Stimulated activated CD8-positive, alpha-beta memory T cell treated with anti-CD3 and anti-CD28 coated beads, Interleukin-15, amount 100 ng/mL, for 1 hour (primary cell): ENCODE results near the gene HPCA.

Source experiments
- DNase-seq: peaks from one replicate; pipeline ENCODE4 v3.0.0-alpha.2; 2020; ENCODE audit warnings: low read depth

Gene HPCA

GRCh38 chr1:32871364-32872191, 14.7 kb upstream of the HPCA start:
- DNase-seq: no peak

DNA sequence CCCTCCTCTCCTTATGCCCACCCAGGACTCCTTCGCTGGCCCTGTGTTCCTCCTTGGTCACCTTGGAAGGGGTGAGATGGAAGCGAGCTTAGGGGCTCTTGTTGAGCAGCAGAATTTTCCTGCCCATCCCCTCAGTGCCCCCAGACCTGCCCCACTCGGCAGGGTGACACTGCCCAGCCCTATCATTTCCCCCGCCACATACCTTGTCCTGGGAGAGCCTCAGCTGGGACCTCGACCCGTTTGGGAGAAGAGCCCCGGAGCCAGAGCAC, 14.2 kb upstream of the HPCA start:
- no peak for DNase-seq

DNA sequence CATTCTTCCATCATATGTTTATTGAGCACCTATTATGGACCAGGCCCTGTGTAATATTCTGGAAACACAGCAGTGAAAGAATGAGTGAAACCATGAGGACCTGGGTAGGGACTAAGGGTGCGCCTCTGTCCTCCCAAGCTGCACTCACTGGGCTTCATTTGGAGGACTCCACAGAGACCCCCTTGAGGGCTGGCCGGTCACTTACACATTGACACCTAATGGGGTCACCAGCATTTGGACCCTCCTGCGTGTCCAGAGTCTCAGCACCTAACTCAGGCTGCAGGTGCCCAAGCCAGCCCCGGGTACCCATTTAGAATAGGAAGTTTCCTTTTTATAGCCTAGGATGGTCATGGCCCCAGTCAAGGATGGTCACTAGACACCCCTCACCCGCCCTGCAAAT, 12.8 kb upstream of the HPCA start:
- no peak for DNase-seq

- DNase-seq: no peak
Measured at GRCh38 chr1:32874860-32875752, 11.2 kb upstream of the HPCA start.

DNA sequence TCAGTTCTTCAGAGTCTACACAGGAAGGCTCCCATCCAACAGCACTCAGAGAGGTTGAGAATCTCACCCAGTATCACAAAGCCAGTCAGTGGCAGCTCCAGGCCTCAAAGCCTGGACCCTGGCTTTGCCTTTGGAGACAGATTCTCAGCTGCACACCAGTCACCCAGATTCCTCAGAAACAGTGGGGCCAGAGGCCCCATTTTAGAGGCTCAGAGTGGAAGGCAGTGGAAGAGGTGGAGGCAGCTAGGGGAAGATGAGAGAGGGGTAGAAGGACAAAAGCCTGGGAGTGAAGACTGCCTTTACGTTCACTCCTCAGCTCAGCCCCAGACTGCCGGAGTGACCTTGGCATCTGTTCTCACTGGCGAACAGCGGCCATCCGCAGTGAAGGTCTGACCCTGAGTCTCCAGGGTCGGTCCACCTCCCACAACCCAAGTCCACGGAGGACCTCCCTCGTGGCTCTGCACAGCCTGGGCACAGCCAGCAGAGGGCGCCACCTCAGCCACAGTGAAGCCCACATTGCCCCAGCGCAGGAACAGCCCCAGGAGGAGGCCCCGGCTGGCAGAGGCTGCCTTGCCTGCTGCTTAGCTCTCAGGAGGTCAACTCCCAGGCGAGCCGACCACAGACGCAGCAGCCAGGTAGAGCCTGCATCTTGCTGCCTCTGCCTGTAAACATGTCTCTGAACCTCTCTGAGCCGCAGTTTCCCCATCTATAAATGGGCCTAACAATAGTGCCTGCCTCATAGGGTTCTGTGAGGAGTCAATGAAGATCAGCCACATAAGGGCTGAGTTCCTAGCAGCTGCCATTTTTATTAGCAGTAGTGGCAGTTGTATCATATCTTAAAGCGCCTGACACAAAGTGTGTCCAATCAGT, 9.7 kb upstream of the HPCA start:
- DNase-seq: no peak

GRCh38 chr1:32877211-32878110, 8.8 kb upstream of the HPCA start:
- no peak for DNase-seq

GRCh38 chr1:32878183-32878582, 8.1 kb upstream of the HPCA start:
- DNase-seq: no peak

- no peak for DNase-seq
Measured at GRCh38 chr1:32878637-32879041, 7.7 kb upstream of the HPCA start.

DNA sequence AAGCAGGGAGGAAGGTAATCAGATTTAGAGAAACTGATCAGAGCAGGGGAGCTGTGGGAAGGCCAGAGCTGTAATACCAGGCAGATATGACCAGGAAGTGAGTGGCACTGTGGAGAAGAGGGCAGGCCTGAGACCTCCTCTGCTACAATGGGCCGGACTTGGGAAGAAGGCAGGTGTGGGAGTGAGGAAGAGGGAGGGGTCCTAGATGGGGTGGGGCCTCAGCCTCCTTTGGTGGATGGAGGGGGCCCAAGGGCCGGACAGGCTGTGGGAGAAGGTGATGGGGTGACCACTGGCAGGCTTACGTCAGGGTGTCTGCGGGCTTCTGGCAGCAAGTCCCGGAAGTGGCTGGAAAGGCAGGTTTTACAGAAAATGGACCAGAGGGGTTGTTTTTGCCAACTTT, 5.0 kb upstream of the HPCA start:
- no peak for DNase-seq

DNA sequence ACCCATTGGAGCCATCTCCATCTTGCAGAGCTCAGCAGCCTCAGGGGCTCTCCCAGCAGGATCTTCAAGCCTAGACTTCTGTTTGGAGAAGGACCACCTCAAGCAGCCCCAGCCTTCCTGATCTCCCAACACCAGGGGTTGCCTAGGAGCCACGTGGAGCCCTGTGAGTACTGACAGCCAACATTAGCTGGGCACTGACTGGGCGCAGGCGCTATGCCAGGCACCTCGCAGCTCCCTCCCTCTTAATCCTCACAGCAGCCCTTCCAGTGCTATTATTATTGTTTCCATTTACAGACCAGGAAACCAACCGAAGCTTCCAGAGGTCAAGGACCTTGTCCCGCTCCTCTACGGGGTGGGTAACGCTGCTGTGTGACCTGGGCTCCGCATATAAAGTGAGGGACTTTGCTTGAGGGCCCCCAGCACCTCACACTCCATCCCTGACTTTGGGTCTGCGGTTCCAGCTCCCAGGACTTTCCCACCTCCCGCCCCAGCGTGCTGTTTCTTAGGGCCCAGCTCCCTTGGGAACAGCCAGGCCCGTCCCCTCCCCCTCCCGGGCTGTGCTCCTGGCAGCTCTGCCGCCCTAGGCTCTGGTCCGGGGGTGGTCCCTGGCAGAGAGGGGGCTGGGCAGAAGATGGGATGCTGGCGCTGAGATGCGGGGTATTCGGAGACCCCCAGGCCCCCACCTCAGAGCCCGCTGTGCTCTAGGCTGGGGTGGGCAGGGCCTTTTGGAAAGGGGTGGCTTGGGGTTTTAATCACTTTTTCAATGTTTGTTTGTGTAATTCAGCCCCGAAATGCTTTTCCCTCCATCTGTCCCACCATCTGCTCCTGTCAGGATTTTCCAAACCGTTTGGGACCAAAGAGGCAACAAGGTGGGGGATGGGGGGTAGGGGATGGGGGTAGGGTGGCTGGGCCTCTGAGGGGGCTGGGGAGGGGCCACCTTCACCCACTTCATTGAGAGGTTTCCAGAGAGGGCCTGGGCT, 4.1 kb upstream of the HPCA start:
- DNase-seq: no peak

GRCh38 chr1:32883338-32884031, 2.8 kb upstream of the HPCA start:
- DNase-seq: no peak

DNA sequence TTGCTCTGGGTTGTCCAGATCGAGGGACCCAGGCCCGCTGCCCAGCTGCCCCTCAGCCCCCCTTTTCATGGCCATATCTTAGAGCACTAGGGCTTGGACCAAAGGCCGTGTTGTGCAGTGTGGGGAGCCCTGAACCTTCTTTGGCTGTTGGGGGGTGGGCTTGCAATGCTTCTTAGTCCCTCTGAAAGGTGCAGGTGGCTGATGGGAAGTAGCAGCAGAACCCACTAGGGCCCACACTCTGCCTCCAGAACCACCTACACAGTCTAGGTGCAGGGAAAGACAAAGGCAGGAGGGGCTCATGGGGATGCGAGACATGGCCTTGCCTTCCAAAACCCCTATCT, 2.3 kb upstream of the HPCA start:
- no peak for DNase-seq

- DNase-seq: no peak
Measured at GRCh38 chr1:32884726-32885125, 1.6 kb upstream of the HPCA start.

GRCh38 chr1:32885676-32886003, 651 bp upstream of the HPCA start:
- DNase-seq: no peak

DNA sequence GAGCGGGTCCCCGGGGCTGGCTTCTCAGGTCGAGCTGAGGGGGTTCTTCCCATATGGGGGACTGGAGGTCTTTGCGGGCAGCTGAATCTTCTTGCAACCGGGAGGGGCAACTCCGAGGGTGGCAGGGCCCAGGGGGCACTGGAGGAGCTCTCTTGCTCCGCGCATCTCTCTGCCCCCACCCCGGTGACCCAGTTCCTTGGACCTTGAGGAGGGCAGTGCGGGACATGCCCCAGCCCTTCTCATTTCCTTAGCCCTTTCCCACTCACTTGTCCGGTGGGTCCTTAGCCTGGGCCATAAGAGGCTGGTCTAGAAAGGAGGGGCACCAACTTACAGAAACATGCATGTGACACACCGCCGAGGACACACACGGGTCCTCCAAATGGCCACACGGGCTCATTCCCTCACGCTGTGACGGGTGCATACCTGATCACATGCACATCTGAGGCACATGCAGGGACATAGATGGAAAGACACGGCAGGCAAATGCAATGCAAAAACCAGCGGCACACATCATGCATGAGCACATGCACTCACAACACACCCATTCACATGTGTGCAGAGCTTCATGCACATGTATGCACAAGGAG, 630 bp downstream of the HPCA start:
- DNase-seq: no peak

GRCh38 chr1:32887623-32888022, 1.3 kb downstream of the HPCA start:
- DNase-seq: no peak

DNA sequence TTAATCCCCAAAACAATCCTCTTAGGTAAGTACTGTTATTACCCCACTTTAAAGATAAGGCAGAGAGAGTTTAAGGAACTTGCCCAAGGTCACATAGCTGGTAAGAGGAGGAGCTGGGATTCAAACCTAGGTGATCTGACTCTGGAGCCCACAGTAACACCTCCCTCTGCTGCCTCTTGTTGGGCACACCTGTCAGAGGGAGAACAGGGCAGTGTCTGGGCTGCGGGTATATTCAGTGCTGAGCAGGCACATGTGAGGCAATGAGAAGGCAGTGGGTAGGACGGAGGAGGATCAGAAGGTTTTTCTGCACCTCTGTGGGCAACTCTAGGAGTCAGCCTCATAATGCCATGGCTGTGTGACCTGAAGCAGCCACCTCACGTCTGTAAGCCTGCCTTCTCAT, 1.8 kb downstream of the HPCA start:
- DNase-seq: no peak

DNA sequence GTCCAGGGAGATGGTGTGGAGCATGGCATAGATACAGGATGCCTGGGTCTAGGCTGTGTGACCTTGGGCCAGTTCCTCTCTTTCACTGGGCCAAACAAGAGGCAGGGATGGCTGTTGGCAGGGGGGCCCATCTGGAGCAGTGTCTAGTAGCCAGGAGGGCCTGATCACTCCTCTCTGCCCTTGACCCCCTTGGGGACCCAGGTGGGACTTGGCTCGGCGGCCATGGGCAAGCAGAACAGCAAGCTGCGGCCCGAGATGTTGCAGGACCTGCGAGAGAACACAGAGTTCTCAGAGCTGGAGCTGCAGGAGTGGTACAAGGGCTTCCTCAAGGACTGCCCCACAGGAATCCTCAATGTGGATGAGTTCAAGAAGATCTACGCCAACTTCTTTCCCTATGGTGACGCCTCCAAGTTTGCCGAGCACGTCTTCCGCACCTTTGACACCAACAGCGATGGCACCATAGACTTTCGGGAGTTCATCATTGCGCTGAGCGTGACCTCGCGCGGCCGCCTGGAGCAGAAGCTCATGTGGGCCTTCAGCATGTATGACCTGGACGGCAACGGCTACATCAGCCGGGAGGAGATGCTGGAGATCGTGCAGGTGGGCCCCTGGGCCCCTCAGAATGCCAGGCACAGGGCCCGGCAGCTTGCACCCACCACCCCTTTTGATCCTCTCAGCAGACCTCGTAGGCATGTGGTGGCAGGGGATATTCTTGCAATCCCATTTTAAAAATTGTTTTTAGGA, 2.6 kb downstream of the HPCA start:
- no peak for DNase-seq

DNA sequence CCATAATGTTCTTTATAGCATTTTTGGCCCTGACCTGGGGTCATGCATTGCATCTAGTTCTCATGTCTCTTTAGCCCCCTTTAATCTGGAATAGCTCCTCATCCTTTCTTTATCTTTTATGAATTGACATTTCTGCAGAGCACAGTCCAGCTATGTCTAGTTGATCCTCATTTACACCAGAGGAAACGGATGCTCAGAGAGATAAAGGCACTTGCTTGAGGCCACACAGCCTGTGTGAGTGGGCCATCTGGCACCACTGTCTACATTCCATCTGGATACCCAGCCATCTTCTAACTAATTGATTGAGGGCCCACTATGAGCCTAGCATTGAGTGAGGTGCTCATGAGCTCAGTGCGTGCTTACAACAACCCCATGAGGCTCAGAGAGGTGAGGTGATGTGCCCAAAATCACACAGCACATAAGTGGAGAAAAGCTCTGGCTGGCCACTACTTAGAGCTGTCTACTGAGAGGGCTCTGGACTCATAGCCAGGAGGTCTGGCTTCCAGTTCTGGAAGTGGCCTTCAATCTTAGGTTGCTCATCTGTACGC, 3.5 kb downstream of the HPCA start:
- no peak for DNase-seq
